Right ventricle myocardium superior (tissue), 1 donor: Measurements from ENCODE around the gene RSL24D1. TPM values are rescaled to one million over a fixed set of nuclear protein-coding genes. Genes with fewer than 3 reads are reported as not detected.

Experiments used
- total RNA-seq: library from RNA; stranded (reverse); fragmentation: NEBNext Ultra II Directional; extraction: Animal tissue kit (Norgen Biotek cat#: 25700); gene quantifications from one replicate; pipeline ENCODE4 v1.2.1, GENCODE V29; 2021
- donor health status: DM: no; HTN: yes; CAD: no; lungs with severe emphysema.

RSL24D1 gene
- total RNA-seq, 1 donor from 2014 or later = 39.6 TPM

Other genes starting within 250 kb of the RSL24D1 start
- 4.8 TPM for gene RAB27A, start 92.9 kb upstream of the RSL24D1 start, total RNA-seq
- 6.6 TPM for gene PIGBOS1, start 122.2 kb upstream of the RSL24D1 start, total RNA-seq
- gene PIGB, start 122.3 kb upstream of the RSL24D1 start, total RNA-seq = 3.5 TPM
- gene CCPG1, start 211.4 kb upstream of the RSL24D1 start, total RNA-seq = 75.5 TPM
- 7.4 TPM for gene PIERCE2, start 211.6 kb upstream of the RSL24D1 start, total RNA-seq